Karpas-422 (cell line): ENCODE measurements around the gene HEATR5B. TPM values are rescaled to one million over a fixed set of nuclear protein-coding genes. Genes with fewer than 3 reads are reported as not detected.
A peak's percentile ranks its signal among the peaks of the same experiment; 100 is the strongest.

Experiments used
- DNase-seq: peaks from one replicate; pipeline ENCODE4 v3.0.0-alpha.2; 2015
- H2AFZ ChIP-seq: fragments of 200-600 bp; sonication (generic); 2 replicates; pipeline ENCODE4 v1.6.1; 2014; ENCODE audit warnings: antibody characterized with exemption, low read length, mixed read lengths
- H3K27ac ChIP-seq: fragments of 200-600 bp; sonication (generic); 2 replicates; pipeline ENCODE4 v1.5.1; 2014; ENCODE audit warnings: mild to moderate bottlenecking, low read length, moderate library complexity
- H3K27me3 ChIP-seq: fragments of 200-600 bp; sonication (generic); 2 replicates; pipeline ENCODE4 v1.6.1; 2014; ENCODE audit warnings: low read length, mixed read lengths
- H3K36me3 ChIP-seq: fragments of 200-600 bp; sonication (generic); 2 replicates; pipeline ENCODE4 v1.6.1; 2014; ENCODE audit warnings: low read length, mixed read lengths; ENCODE audit not compliant: insufficient read depth
- H3K4me1 ChIP-seq: fragments of 200-600 bp; sonication (generic); 2 replicates; pipeline ENCODE4 v1.6.1; 2014; ENCODE audit warnings: mild to moderate bottlenecking, low read length, mixed read lengths
- H3K4me2 ChIP-seq: fragments of 200-600 bp; sonication (generic); 2 replicates; pipeline ENCODE4 v1.6.1; 2014; ENCODE audit warnings: low read length, low read depth, mild to moderate bottlenecking; ENCODE audit not compliant: poor library complexity, severe bottlenecking
- H3K4me3 ChIP-seq: fragments of 200-600 bp; sonication (generic); 2 replicates; pipeline ENCODE4 v1.5.1; 2014; ENCODE audit warnings: mild to moderate bottlenecking, antibody characterized with exemption, low read length, mixed read lengths
- H3K79me2 ChIP-seq: fragments of 200-600 bp; sonication (generic); 2 replicates; pipeline ENCODE4 v1.6.1; 2014; ENCODE audit warnings: mild to moderate bottlenecking, low read length, mixed read lengths
- H3K9ac ChIP-seq: fragments of 200-600 bp; sonication (generic); 2 replicates; pipeline ENCODE4 v1.6.0; 2014; ENCODE audit warnings: low read length
- H3K9me2 ChIP-seq: fragments of 200-600 bp; sonication (generic), shearing (Covaris generic); replicated peaks from 2 replicates; pipeline ENCODE4 v1.6.0; 2014; ENCODE audit warnings: mild to moderate bottlenecking, low read length, moderate library complexity; ENCODE audit not compliant: insufficient read depth
- H3K9me3 ChIP-seq: fragments of 300-700, 200-600 bp; sonication (generic); 2 replicates; pipeline ENCODE4 v1.6.1; 2014; ENCODE audit warnings: low read length, mixed read lengths
- H4K20me1 ChIP-seq: fragments of 200-600 bp; sonication (generic); 2 replicates; pipeline ENCODE4 v1.6.1; 2014; ENCODE audit warnings: mild to moderate bottlenecking, antibody characterized with exemption, low read length, low read depth; ENCODE audit not compliant: insufficient read depth
- total RNA-seq: library from RNA; depleted of rRNA; stranded (reverse); fragments of >200 nt; shearing (Covaris generic); gene quantifications from 2 replicates; pipeline ENCODE4 v1.2.3, GENCODE V29; 2014; ENCODE audit warnings: low replicate concordance

Gene HEATR5B
- total RNA-seq, 1 experiment from 2014 or later, result 53.1 TPM

DNA sequence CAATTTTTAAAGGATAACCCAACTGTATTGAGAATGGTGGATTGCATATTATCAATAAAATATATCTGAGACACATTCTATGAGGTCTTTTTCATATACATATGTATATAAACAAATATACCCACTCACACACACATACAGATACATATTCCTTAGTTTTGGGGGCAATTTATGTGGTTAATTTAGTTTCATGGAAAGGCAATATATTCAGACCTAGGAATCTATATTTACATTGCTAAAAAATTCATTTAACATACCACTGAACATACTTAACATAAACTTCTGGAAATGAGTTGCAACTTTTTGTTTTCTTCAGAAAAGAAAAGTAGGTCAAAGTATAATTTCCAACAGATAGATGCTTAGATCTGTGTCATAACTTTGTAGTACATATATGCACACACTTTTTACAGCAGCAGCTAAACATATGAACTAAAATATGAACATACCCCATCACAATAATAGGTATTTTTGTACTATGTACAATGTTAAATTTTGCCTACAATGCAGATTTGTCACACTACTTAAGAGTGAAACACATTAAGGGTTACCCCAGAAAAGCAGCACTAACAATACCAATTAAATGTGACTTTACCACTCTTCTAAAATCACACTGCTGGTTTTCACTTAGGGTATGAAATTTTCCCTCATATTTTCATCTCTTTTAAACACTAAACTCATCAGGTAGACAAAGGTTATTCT is 23.0 kb downstream of the HEATR5B start:
- Histone ChIP-seq H3K79me2 (no peaks in the 10 kb centered on the region), H2AFZ (no peak overlapping the region), H3K27me3 (no peaks in the 10 kb centered on the region), H4K20me1 (no peaks in the 10 kb centered on the region), H3K9me3 (no peaks in the 10 kb centered on the region), H3K9me2 (no peaks in the 10 kb centered on the region), H3K4me3 (no peak overlapping the region), H3K36me3 (peaks cover 44% of the 10 kb centered on the region), H3K9ac (no peak overlapping the region), H3K4me2 (no peak overlapping the region), H3K27ac (no peak overlapping the region), H3K4me1 (no peaks in the 10 kb centered on the region)
- DNase-seq, result no peak

DNA sequence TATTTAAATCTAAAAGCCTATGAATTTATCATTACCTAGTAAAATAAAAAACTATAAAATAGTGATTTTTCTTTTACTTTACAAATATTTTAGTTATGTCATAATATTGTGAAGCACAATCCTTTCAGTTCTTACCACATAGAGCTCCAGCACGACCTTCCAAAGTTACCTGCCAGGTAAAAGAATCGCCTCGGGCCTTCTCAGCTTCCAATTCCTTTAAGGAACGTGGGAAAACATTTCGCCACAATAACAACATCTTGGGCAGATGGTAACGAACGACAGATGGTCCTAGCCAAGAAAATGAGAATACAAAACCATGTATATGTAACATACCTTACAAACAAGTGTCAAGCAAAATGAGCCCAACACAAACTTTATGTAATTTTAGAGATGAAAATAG is 23.7 kb downstream of the HEATR5B start:
- H2AFZ ChIP-seq, result no peak overlapping the region
- H3K4me1 ChIP-seq, result no peaks in the 10 kb centered on the region
- no peak for DNase-seq
- H3K27ac ChIP-seq, result no peak overlapping the region
- no peaks in the 10 kb centered on the region for H3K79me2 ChIP-seq
- H3K36me3 ChIP-seq, result peaks cover 49% of the 10 kb centered on the region
- H3K4me2 ChIP-seq, result no peak overlapping the region
- H3K27me3 ChIP-seq, result no peaks in the 10 kb centered on the region
- no peak overlapping the region for H3K4me3 ChIP-seq
- no peaks in the 10 kb centered on the region for H3K9me2 ChIP-seq
- no peaks in the 10 kb centered on the region for H4K20me1 ChIP-seq
- no peak overlapping the region for H3K9ac ChIP-seq
- H3K9me3 ChIP-seq, result no peaks in the 10 kb centered on the region

DNA sequence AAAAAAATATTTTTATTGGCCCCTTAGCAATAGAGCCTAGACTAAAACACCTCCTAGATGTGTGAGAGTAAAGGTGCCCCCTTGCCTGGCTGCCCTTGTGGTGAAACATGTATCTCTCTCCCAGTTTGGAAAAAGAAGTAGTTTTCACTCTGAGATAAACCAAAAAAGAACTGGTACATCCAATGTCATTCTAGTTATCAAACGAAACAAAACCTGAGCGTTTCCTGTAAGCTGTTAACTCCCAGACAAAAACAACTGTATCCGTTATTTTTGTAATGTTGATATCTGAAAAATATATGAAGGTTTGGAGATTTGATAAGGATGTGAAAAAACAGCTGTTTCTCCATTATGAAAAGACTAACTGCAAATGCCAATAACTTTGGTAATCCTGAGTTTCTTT is 24.3 kb downstream of the HEATR5B start:
- Histone ChIP-seq H3K27ac (no peak overlapping the region), H4K20me1 (no peaks in the 10 kb centered on the region), H3K27me3 (no peaks in the 10 kb centered on the region), H3K4me1 (no peaks in the 10 kb centered on the region), H3K79me2 (no peaks in the 10 kb centered on the region), H3K36me3 (peaks cover 47% of the 10 kb centered on the region), H3K9me2 (no peaks in the 10 kb centered on the region), H3K9me3 (no peaks in the 10 kb centered on the region), H2AFZ (no peak overlapping the region), H3K4me2 (no peak overlapping the region), H3K9ac (no peak overlapping the region), H3K4me3 (no peak overlapping the region)
- DNase-seq, result no peak

DNA sequence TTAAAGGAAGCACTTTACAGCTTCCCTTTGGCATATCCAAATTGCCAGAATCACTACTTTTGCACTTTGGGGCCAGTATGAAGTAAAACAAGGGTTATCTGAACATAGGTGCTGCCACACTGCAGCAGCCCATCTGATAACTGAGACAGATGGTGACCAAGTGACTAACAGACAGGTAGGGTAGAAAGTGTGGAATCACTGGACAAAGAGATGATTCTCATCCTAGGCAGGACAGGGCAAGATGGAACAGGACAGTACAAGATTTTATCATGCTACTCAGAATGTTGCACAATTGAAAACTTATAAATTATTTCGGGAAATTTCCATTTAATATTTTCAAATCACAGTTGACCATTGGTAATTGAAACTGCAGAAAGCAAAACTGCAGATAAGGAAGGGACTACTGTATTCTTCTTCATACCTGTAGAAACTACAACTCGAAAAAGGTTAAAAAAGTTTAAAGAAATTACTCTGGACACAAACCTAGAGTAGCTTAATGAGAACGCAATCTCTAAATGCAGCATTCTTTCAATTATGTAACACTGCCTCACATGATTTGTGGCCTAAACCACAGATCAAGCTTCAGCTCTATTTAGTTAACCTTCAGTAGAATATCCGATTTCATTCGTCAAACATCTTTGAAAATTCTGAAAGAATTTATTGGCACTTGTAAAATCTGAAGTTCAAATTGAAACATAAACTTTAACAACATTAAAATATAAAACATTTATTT is 31.4 kb downstream of the HEATR5B start:
- H3K4me3 ChIP-seq, result no peak overlapping the region
- no peak for DNase-seq
- no peaks in the 10 kb centered on the region for H3K9me3 ChIP-seq
- H3K79me2 ChIP-seq, result 0 out of 2 replicates have a peak, but pooled peaks cover 6% of the 10 kb centered on the region
- H3K27ac ChIP-seq, result no peak overlapping the region
- no peaks in the 10 kb centered on the region for H3K27me3 ChIP-seq
- H2AFZ ChIP-seq, result no peak overlapping the region
- H3K4me1 ChIP-seq, result peaks cover 11% of the 10 kb centered on the region
- H3K36me3 ChIP-seq, result peaks cover 48% of the 10 kb centered on the region; the same call in 1 of the 2 replicates
- H3K9me2 ChIP-seq, result no peaks in the 10 kb centered on the region
- H4K20me1 ChIP-seq, result no peaks in the 10 kb centered on the region
- H3K4me2 ChIP-seq, result no peak overlapping the region
- no peak overlapping the region for H3K9ac ChIP-seq

DNA sequence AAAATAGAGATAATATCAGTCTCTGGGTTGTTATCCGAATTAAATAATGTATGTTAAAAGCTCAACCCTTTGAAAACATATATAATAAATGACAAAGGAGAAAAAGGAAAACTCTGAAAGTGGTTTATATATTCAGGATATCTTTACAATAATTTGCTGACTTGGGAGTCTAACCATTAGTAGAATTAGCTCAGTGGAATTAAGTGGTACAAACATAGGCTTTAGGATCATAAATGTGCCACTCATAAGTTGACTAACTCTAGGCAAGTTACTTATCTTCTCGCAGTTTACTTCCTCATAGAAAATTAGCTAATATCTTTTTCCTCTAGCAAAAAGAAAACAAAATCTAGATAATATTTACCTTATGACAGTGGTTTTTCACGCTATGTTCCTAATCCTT is 44.6 kb downstream of the HEATR5B start:
- DNase-seq, result no peak
- Histone ChIP-seq H3K9me3 (no peaks in the 10 kb centered on the region), H3K4me2 (no peak overlapping the region), H3K79me2 (no peaks in the 10 kb centered on the region), H3K9me2 (no peaks in the 10 kb centered on the region), H4K20me1 (no peaks in the 10 kb centered on the region), H3K27me3 (no peaks in the 10 kb centered on the region), H3K4me1 (no peaks in the 10 kb centered on the region), H3K36me3 (peaks cover 13% of the 10 kb centered on the region), H3K9ac (no peak overlapping the region), H3K4me3 (no peak overlapping the region), H3K27ac (no peak overlapping the region), H2AFZ (no peak overlapping the region)

DNA sequence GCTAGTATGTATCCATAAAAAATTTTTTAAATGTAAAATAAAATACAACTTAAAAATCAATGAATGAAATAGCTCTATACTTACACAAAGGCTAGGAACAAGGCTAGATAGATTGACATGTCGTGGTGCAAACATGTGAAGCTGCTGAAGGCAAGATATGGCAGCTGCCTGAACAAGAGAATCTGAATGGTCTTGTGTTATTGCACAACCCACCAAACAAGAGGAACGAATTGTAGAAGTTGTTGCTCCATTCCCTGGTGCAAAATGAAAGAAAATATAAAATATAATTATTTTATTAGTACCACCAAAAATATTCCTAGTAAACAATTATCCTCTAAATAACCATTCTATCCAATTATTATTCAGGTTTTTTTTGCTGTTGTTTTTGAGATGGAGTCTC is 46.4 kb downstream of the HEATR5B start:
- H3K9ac ChIP-seq, result no peak overlapping the region
- H3K27me3 ChIP-seq, result no peaks in the 10 kb centered on the region
- H3K4me2 ChIP-seq, result no peak overlapping the region
- H3K27ac ChIP-seq, result no peak overlapping the region
- H3K9me2 ChIP-seq, result no peaks in the 10 kb centered on the region
- no peaks in the 10 kb centered on the region for H3K4me1 ChIP-seq
- peaks cover 13% of the 10 kb centered on the region for H3K36me3 ChIP-seq
- H3K9me3 ChIP-seq, result no peaks in the 10 kb centered on the region
- DNase-seq, result no peak
- H4K20me1 ChIP-seq, result no peaks in the 10 kb centered on the region
- H3K79me2 ChIP-seq, result no peaks in the 10 kb centered on the region
- no peak overlapping the region for H2AFZ ChIP-seq
- no peak overlapping the region for H3K4me3 ChIP-seq

DNA sequence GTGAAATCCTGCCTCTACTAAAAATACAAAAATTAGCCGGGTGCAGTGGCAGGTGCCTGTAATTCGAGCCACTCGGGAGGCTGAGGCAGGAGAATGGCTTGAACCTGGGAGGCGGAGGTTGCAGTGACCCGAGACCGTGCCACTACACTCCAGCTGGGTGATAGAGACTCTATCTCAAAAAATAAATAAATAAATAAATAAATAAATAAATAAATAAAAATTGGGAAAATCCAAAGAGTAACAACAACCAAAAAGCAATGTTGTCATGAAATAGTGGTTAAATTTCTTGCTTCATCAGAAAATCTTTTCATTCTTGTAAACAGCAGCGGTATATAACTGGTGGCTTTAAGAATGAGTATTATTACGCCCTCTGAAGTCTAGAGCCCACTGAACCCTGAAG is 54.4 kb downstream of the HEATR5B start:
- Histone ChIP-seq H3K27me3 (no peaks in the 10 kb centered on the region), H3K9ac (no peak overlapping the region), H4K20me1 (no peaks in the 10 kb centered on the region), H3K9me3 (no peaks in the 10 kb centered on the region), H2AFZ (no peak overlapping the region), H3K4me3 (no peak overlapping the region), H3K9me2 (no peaks in the 10 kb centered on the region), H3K79me2 (no peaks in the 10 kb centered on the region), H3K4me2 (no peak overlapping the region), H3K4me1 (no peaks in the 10 kb centered on the region), H3K36me3 (peaks cover 10% of the 10 kb centered on the region; the same call in 1 of the 2 replicates), H3K27ac (no peak overlapping the region)
- DNase-seq, result no peak

DNA sequence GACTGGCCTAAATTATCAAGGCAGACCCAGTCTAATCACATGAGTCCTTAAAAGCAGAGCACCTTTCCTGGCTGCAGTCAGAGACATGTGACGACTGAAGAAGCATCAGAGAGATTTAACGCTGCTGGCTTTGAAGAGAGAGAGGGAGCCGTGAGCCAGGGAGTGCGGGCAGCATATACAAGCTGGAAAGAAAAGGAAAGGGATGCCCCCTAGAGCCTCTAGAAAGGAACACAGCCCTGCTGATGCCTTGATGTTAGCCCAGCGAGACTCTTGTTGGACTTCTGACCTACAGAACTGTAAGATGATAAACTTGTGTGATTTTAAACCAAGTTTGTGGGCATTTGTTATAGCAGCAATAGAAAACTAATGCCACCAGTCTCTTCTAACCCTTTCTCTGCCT is 58.1 kb downstream of the HEATR5B start:
- Histone ChIP-seq H3K9ac (no peak overlapping the region), H3K27ac (no peak overlapping the region), H2AFZ (no peak overlapping the region), H3K9me3 (no peaks in the 10 kb centered on the region), H3K79me2 (no peaks in the 10 kb centered on the region), H3K4me3 (no peak overlapping the region), H3K27me3 (no peaks in the 10 kb centered on the region), H3K9me2 (no peaks in the 10 kb centered on the region), H3K36me3 (peaks cover 5% of the 10 kb centered on the region; the same call in 1 of the 2 replicates), H3K4me2 (no peak overlapping the region), H4K20me1 (no peaks in the 10 kb centered on the region), H3K4me1 (no peaks in the 10 kb centered on the region)
- DNase-seq, result peak; percentile 47
